Vagina (tissue), 2 donors: ENCODE data around the gene CST9L. TPM values are rescaled to one million over a fixed set of nuclear protein-coding genes. Genes with fewer than 3 reads are reported as not detected.

ENCODE experiments used
- DNase-seq, 2 donors: peaks; one replicate each; pipeline ENCODE4 v3.0.0-alpha.2; 2017; ENCODE audit errors: extremely low spot score in 2 of 2
- H3K27ac ChIP-seq: fragments of 200-600 bp; sonication (generic); one replicate; pipeline ENCODE4 v1.5.1; 2019
- H3K27me3 ChIP-seq: fragments of 200-600 bp; sonication (generic); one replicate; pipeline ENCODE4 v1.5.1; 2019
- H3K36me3 ChIP-seq, 2 donors: fragments of 200-600 bp; sonication (generic); one replicate each; pipeline ENCODE4 v1.5.1; 2017 to 2019
- H3K4me1 ChIP-seq: fragments of 200-600 bp; sonication (generic); one replicate; pipeline ENCODE4 v1.5.1; 2019
- H3K4me3 ChIP-seq, 2 donors: fragments of 200-600 bp; sonication (generic); 1 replicate in 1 of 2; 2 replicates in 1 of 2; pipeline ENCODE4 v1.5.1; 2016 to 2019
- H3K9me3 ChIP-seq: fragments of 200-600 bp; sonication (generic); one replicate; pipeline ENCODE4 v1.5.1; 2019
- CTCF ChIP-seq, 3 experiments: fragments of 450-650 bp in 2 of 3; fragments of 200-600 bp in 1 of 3; sonication (generic) in 1 of 3; IDR thresholded peaks; one replicate each; pipeline ENCODE4 v1.5.1; 2017 to 2019; ENCODE audit warnings: antibody characterized with exemption in 3 of 3, mild to moderate bottlenecking in 2 of 3, moderate library complexity in 2 of 3
- POLR2A ChIP-seq, 2 donors: fragments of 450-650 bp; IDR thresholded peaks; one replicate each; pipeline ENCODE4 v1.6.1; 2017; ENCODE audit warnings: antibody characterized with exemption in 2 of 2, mild to moderate bottlenecking in 2 of 2, moderate library complexity in 2 of 2
- POLR2AphosphoS5 ChIP-seq, 2 donors: sonication (generic); formaldehyde crosslinking; IDR thresholded peaks; one replicate each; pipeline ENCODE4 v1.9.0; 2017; ENCODE audit warnings: antibody characterized with exemption in 2 of 2, mild to moderate bottlenecking in 2 of 2, low read depth in 1 of 2; ENCODE audit not compliant: insufficient read depth in 1 of 2
- intact Hi-C: fragments of 100-400 bp; cut with DNase I; formaldehyde crosslinking; loops from one replicate; pipeline ENCODE4 v1.15.1; 2023
- total RNA-seq: library from RNA; depleted of rRNA; stranded (reverse); fragments of >200 nt; gene quantifications from one replicate; pipeline ENCODE4 v1.2.3, GENCODE V29; 2016

The CST9L gene
- total RNA-seq, 1 donor from 2014 or later: not detected

GRCh38 chr20:23524146-23524545 is 44.1 kb downstream of the CST9L start:
- H3K36me3 ChIP-seq: no peaks in the 10 kb centered on the region
- intact Hi-C loops: no loop called here
- no peak overlapping the region for H3K4me3 ChIP-seq
- no peaks in the 10 kb centered on the region for H3K27me3 ChIP-seq
- H3K9me3 ChIP-seq: no peaks in the 10 kb centered on the region
- no peak overlapping the region for H3K27ac ChIP-seq
- H3K4me1 ChIP-seq: no peaks in the 10 kb centered on the region
- no peak for DNase-seq
- TF ChIP-seq POLR2AphosphoS5 (IDR thresholded peaks at IDR 0.05; ENCODE audit: insufficient read depth in 1 of 2, low read depth in 1 of 2): no peak
- TF ChIP-seq POLR2A (IDR thresholded peaks at IDR 0.05): no peak
- TF ChIP-seq CTCF (IDR thresholded peaks at IDR 0.05): no peak

GRCh38 chr20:23520185-23520584 is 48.1 kb downstream of the CST9L start:
- intact Hi-C loops: no loop called here
- Histone ChIP-seq H3K4me3 (no peak overlapping the region), H3K27ac (no peak overlapping the region), H3K27me3 (no peaks in the 10 kb centered on the region), H3K4me1 (no peaks in the 10 kb centered on the region), H3K36me3 (no peaks in the 10 kb centered on the region), H3K9me3 (no peaks in the 10 kb centered on the region)
- no peak for DNase-seq
- TF ChIP-seq CTCF (IDR thresholded peaks at IDR 0.05) (no peak), POLR2A (IDR thresholded peaks at IDR 0.05) (no peak), POLR2AphosphoS5 (IDR thresholded peaks at IDR 0.05; ENCODE audit: insufficient read depth in 1 of 2, low read depth in 1 of 2) (no peak)

DNA sequence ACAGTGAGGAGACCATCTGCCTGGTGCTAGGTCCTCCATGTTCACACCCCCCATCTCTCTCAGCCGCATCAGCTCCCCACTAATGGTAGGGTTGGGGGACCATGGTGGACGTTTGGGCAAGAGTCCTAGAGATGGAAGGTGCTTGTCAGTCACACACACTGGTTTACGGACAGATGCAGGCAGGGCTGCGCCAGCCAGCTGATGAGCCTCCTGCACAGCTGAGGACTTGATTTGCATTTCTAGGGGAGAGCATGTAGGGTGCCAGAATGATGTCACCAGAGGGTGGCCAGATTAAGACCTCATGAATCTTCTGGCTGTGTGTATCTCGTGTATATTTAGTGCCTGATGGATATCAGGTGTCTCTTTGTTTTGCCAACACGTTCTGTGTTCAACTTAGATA is 48.7 kb downstream of the CST9L start:
- TF ChIP-seq POLR2AphosphoS5 (IDR thresholded peaks at IDR 0.05; ENCODE audit: insufficient read depth in 1 of 2, low read depth in 1 of 2): no peak
- no peak for TF ChIP-seq POLR2A (IDR thresholded peaks at IDR 0.05)
- no peak for TF ChIP-seq CTCF (IDR thresholded peaks at IDR 0.05)
- DNase-seq: no peak
- H3K36me3 ChIP-seq: no peaks in the 10 kb centered on the region
- intact Hi-C loops: no loop called here
- H3K27me3 ChIP-seq: no peaks in the 10 kb centered on the region
- no peak overlapping the region for H3K27ac ChIP-seq
- no peaks in the 10 kb centered on the region for H3K4me1 ChIP-seq
- H3K4me3 ChIP-seq: no peak overlapping the region
- no peaks in the 10 kb centered on the region for H3K9me3 ChIP-seq

DNA sequence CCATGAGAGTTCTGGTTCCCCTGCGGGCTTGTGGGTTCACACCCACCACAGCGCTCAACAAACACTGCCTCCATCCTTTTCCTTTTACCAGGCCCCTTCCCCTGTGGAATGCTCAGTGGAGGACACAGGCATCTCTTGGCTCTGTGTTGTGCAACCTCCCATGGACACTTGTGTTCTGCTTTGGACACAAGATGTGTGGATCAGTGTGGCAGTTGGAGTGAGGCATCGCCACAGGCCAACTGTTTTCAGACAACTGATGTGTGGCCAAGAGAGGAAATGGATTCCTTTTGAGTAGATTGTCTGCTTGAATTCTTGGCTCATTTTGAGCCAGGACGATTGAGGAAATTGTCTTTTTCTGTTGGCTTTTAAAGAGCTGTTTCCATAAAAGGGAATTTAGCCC is 50.6 kb downstream of the CST9L start:
- H3K4me3 ChIP-seq: no peak overlapping the region
- H3K27me3 ChIP-seq: no peaks in the 10 kb centered on the region
- no peaks in the 10 kb centered on the region for H3K36me3 ChIP-seq
- no peak for DNase-seq
- H3K27ac ChIP-seq: no peak overlapping the region
- TF ChIP-seq CTCF (IDR thresholded peaks at IDR 0.05) (no peak), POLR2AphosphoS5 (IDR thresholded peaks at IDR 0.05; ENCODE audit: insufficient read depth in 1 of 2, low read depth in 1 of 2) (no peak)
- intact Hi-C loops: no loop called here
- H3K9me3 ChIP-seq: no peaks in the 10 kb centered on the region
- H3K4me1 ChIP-seq: no peaks in the 10 kb centered on the region

- Histone ChIP-seq H3K9me3 (no peaks in the 10 kb centered on the region), H3K27ac (no peak overlapping the region), H3K4me3 (no peak overlapping the region), H3K36me3 (no peaks in the 10 kb centered on the region), H3K4me1 (no peaks in the 10 kb centered on the region), H3K27me3 (no peaks in the 10 kb centered on the region)
- TF ChIP-seq POLR2A (IDR thresholded peaks at IDR 0.05) (no peak), POLR2AphosphoS5 (IDR thresholded peaks at IDR 0.05; ENCODE audit: insufficient read depth in 1 of 2, low read depth in 1 of 2) (no peak), CTCF (IDR thresholded peaks at IDR 0.05) (no peak)
- intact Hi-C loops: no loop called here
- no peak for DNase-seq
Measured at GRCh38 chr20:23515250-23515939, 52.9 kb downstream of the CST9L start.
